Activated effector memory CD4-positive, alpha-beta T cell treated with Interleukin-2 at 50 U/mL for 16 hours (primary cell): ENCODE measurements around the gene MKNK2.

ENCODE experiments used
- DNase-seq: peaks from one replicate; pipeline ENCODE4 v3.0.0-alpha.2; 2020

The MKNK2 gene

GRCh38 chr19:2079865-2080301 is 28.8 kb upstream of the MKNK2 start:
- DNase-seq, result no peak

- no peak for DNase-seq
These were observed 28.2 kb upstream of the MKNK2 start for GRCh38 chr19:2079076-2079864.

DNA sequence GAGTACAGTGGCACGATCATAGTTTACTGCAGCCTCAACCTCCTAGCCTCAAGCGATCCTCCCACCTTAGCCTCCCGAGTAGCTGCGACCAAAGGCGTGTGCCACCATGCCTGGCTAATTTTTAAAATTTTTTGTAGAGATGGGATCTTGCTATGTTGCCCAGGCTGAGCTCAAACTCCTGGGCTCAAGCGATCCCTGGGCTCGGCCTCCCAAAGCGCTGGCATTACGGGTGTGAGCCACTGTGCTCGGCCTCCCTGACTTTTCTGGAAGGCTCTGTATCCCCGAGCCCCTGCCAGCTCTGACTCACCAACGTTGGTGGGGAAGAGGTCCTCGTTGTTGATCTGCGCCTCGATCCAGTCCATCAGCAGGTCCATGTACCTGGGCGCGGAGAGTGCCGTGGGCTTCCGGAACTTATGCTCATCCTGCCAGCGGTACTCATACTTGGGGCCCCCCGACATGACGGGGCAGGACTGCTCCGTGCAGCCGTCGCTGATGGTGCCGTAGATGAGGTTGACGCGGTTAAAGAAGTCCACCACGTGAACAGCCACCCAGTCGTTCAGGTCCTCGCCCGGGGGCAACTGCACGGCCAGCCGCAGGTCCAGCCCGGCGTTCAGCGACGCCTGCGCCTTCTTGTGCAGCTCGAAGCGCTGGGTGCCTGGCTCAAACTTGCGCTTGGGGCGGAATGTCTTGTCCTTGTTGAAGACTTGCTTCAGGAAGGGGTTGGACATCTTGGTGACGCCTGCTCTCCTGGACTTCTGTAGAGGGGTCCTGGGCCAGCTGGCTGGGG is 27.0 kb upstream of the MKNK2 start:
- no peak for DNase-seq

DNA sequence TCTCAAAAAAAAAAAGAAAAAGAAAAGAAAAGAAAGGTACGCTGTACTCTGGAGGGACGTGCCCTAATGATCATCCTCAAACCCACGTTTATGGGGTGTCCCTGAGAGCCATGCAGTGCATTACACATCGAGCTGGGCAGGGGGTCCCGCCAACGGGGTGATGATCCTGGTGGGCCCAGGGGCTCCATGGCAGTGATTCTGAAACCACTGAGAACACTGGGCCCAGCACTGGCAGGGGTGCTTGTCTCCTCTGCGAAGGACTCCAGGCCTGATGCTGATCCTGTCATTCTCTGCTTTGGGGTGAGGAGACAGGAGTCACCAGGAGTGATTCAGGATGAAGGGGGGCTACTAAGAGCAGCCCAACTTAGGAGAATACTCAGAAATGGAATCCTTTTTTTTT is 26.4 kb upstream of the MKNK2 start:
- DNase-seq, result no peak

- no peak for DNase-seq
These were observed 25.5 kb upstream of the MKNK2 start for GRCh38 chr19:2076526-2076944.

GRCh38 chr19:2072757-2073551 is 21.9 kb upstream of the MKNK2 start:
- DNase-seq, result no peak

DNA sequence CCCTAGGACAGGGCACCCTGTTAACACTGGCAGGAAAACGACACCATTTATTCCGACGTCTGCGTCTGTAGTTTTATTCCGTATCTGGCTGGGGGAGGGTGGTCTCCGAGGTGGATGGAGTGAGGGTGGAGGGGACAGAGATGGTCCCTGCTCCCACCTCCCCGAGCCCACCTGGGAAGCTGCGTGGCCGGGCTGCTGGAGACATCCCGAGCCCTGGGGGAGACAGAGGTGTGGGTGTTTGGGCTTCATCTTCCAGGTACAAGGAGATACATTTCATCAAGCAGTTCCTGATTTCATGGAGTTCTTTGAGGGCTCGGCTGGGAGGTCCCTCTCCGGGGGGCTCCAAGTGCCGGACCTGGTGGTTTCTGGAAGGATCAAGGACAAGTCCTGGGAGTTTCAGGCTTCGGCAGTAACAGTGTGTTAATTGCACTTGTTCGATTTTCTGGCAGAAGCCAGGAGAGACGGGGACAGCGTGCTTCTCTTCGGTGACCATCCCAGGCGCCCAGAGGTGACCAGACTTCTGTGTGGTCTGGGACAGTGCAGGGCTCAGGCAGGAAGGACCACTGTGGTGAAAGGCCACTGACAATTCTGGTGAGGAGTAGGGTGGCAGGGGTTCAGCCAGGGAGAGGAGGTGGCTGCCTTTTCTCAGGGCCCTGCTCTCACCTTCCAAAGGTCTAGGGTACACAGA is 20.1 kb upstream of the MKNK2 start:
- DNase-seq, result no peak

DNA sequence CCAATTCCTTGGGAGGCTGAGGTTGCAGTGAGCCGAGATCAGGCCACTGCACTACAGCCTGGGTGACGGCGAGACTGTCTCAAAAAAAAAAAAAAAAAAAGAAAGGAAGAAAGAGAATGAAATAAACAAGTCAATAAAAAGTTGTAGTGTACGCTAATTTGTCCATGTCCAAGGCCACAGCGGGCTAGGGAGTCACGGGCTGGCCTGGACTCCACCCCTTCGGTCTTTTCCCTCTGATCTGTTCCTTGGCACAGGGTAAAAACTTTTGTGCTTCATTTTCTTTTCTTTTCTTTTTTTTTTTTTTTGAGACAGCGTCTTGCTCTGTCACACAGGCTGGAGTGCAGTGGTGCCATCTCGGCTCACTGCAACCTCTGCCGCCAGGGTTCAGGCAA is 19.4 kb upstream of the MKNK2 start:
- DNase-seq, result no peak

- DNase-seq, result no peak
These were observed 13.9 kb upstream of the MKNK2 start for GRCh38 chr19:2064788-2065524.

GRCh38 chr19:2064395-2064787 is 13.3 kb upstream of the MKNK2 start:
- DNase-seq, result no peak

- no peak for DNase-seq
These were observed 12.8 kb upstream of the MKNK2 start for GRCh38 chr19:2063824-2064223.

- DNase-seq, result no peak
These were observed 11.7 kb upstream of the MKNK2 start for GRCh38 chr19:2062770-2063169.

- no peak for DNase-seq
These were observed 11.3 kb upstream of the MKNK2 start for GRCh38 chr19:2062389-2062729.

DNA sequence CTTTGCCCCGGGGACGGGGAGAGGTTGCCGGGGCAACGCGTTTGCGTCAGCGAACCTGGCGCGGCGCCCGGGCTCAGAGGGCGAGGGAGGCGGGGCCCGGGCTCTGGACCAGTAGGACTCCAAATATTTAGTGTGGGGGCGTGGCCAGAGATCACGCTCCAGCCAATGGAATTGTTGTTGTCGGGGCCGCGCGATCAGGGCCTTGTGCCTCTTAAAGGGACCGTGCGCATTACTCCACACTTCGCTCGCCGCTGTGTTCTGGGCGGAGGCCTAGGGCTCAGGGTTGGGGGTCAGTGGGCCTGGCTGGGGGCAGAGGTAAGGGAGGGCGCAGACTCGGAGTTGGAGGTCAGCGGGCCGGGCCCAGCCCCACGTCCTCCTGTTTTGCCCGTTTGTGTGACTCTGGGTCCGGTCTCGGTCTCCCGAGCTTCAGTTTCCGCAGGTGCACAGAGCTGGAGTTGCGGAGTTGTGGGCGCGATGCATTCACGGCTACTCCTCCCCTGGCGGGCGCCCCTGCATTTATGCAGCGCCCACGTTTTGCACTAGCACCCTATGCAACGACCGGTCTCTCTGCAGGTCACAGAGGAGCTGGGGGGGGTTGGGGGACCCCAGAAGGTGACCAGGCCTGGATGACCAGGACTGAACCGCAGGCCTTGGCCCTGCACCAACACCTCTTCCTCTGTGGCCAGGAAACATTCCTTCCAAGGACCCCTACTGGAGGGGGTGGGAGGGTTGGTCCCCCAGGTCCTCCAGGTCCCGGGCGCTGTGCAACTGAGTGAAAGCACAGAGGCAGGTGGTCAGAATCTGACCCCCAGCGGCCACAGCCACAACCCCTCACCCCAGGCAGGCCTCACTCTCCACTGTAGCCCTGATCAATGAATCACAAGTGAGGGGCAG is 10.7 kb upstream of the MKNK2 start:
- peak; percentile 99 for DNase-seq

DNA sequence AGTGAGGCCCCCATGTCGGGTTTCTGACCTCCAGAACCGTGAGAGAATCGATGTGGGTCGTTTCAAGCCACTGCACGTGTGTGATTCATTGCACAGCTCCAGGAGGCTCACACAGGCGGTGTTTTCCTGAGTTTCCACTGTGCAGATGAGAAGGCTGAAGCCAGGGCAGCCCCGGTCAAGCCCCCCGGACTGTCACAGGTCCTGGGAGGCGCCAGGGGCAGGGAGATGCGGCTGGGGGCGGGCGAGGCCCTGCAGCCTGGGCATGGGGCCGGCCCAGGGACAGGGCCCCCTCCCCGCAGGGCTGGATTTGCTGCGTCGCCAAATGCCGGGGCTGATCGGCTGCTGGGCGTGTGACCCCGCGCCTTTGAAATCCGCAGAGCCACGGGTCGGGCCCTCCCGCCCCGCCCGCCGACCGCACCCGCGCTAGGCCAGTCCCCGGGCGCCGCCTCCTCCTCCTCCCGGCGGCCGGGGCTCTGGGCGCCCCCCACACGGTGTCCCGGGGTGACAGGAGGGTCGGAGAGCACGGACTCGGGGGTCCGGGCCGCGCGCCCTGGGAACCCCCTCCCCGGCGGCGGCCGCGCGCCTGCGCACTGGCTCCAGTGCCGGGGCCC is 9.9 kb upstream of the MKNK2 start:
- no peak for DNase-seq

GRCh38 chr19:2059422-2060201 is 8.6 kb upstream of the MKNK2 start:
- no peak for DNase-seq

DNA sequence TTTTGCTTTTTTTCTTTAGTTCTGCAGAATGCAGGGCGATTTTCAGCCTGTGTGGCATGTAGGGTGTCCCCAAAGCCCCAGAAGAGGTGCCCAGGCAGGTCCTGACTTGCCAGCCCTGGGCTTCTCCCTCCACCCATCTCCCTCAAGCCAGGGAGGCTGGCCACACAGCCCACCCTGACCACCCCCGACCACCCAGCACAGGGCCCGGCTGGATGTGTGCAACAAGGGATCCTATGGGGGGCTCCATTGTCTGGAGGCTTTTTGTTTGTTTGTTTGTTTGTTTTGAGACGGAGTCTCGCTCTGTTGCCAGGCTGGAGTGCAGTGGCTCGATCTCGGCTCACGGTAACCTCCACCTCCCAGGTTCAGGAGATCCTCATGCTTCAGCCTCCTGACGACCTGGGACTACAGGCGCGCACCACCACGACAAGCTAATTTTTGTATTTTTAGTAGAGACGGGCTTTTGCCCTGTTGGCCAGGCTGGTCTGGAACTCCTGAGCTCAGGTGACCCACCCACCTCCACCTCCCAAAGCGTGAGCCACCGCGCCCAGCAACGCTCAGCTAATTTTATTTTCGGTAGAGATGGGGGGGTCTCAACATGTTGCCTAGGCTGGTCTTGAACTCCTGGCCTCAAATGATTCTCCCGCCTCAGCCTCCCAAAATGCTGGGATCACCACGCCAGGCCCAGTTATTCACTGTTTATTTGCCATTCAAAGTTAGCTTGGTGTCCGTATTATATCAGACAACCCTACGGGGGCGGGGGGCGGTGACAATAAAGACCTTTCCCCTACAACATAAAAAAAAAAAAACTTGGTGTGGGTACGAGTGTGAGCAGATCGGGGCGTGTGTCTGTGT is 7.8 kb upstream of the MKNK2 start:
- no peak for DNase-seq

DNA sequence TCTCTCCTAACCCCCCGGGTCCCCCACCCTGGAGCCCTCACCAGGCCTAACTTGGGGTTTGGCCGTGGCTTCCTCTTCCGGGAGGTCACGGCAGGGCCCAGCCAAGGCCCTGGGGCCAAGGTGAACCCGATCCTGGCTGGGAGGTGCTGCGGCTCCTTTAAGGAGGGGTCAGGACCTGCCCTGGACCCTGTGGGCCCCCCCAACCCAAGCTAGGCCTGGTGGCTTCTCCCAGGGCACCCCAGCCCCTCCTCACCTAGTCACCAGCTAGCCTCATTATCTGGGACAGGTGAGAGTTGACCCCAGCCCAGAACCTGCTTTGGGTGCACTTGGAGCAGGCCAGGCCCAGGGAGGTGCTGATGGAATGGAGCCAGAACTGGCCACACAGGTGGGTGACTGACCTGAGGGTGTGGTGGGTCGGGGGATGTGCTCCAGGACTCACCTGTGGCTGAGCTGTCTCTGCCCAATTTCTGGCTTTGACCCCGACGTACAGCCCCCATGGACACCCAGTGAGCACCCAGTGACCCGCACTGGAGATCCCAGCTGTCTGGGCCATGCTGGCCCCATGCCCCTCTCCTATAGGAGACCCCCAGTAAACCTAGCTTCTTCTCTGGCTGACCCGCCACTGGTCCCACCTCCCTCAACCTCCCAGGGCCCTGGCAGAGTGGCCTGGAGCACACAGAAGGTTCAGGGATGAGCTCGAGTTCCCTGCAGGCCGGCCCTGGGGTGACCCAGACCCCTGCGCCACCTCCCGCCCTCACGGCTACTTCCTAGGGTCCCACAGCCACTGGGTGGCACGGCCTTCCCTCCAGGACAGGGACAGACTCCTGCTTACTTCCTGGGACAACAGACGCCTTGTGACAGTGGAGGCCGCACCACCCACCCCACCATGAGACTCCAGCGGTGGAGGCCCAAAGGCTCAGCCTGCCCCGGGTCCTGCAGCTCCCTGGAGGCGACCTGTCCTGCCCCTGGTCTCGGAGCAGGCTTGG is 6.7 kb upstream of the MKNK2 start:
- DNase-seq, result no peak
